Mucosa of descending colon (tissue), 3 donors: ENCODE results near the gene SLC35A5. TPM values are rescaled to one million over a fixed set of nuclear protein-coding genes. Genes with fewer than 3 reads are reported as not detected.

Experiments
- ATAC-seq: fragments of 200-7000 bp; cut with Tn5 transposase; one replicate; pipeline ENCODE4 v1.9.1; 2020; ENCODE audit warnings: mild to moderate bottlenecking, moderate library complexity
- DNase-seq, 3 donors: peaks; one replicate each; pipeline ENCODE4 v3.0.0-alpha.2; 2020
- H3K36me3 ChIP-seq: fragments of 200-600 bp; one replicate; pipeline ENCODE4 v1.8.0; 2021; ENCODE audit warnings: low read depth, mild to moderate bottlenecking
- H3K4me1 ChIP-seq: fragments of 200-600 bp; one replicate; pipeline ENCODE4 v1.8.0; 2021; ENCODE audit warnings: low read depth, mild to moderate bottlenecking
- H3K4me3 ChIP-seq: fragments of 200-600 bp; one replicate; pipeline ENCODE4 v1.8.0; 2021; ENCODE audit warnings: mild to moderate bottlenecking
- H3K9me3 ChIP-seq: fragments of 200-600 bp; one replicate; pipeline ENCODE4 v1.8.0; 2021; ENCODE audit warnings: mild to moderate bottlenecking
- intact Hi-C, 2 donors: fragments of 100-400 bp; cut with DNase I in 1 of 2; cut with micrococcal nuclease in 1 of 2; formaldehyde crosslinking; loops; one replicate each; pipeline versions ENCODE4 v1.11.0 to v1.11.1; 2022; cut with DNase I, micrococcal nuclease
- total RNA-seq, 3 donors: library from RNA; stranded (reverse); fragmentation: NEBNext Ultra II Directional in 2 of 3; extraction: Animal tissue kit (Norgen Biotek cat#: 25700) in 2 of 3; gene quantifications; one replicate each; pipeline versions ENCODE4 v1.2.1 to v1.2.4, GENCODE V29; 2021 to 2023
- TF ChIP-seq, protein P1 (sequence below): fragments of 200-600 bp; IDR thresholded peaks from one replicate; pipeline ENCODE4 v1.8.0; 2022; ENCODE audit warnings: antibody characterized with exemption, mild to moderate bottlenecking
- donor health status: DM: no; HTN: no; CAD: no; lungs with moderate emphysema.
- donor health status: DM: no; HTN: no; CAD: no.
- donor health status: DM: no; HTN: yes; CAD: no.

Gene SLC35A5
- total RNA-seq, 3 donors from 2014 or later: 34.9 to 39.4 (median 36.3) TPM

DNA sequence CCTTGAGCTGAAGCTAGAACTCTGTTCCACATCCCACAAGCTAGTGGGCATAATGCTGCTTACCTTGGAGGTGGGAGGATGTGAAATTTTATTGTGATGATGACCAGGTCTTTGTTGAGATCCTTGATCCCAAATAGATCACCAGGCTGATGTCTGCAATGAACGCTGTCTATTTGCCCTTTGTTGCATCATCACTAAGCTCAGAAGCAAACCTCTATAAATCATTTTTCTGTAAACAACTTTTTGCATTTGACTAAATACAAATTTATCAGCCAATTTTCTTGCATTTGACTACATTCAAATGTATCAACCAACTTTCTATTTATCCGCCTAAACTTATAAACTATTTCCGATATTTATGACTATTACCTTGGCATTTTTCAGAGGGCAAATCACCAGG, 69.4 kb downstream of the SLC35A5 start:
- Histone ChIP-seq H3K36me3 (no peaks in the 10 kb centered on the region), H3K4me1 (no peaks in the 10 kb centered on the region), H3K4me3 (no peak overlapping the region), H3K9me3 (no peaks in the 10 kb centered on the region)
- intact Hi-C loops: no loop called here
- DNase-seq (no peak), ATAC-seq (no peak)
- TF ChIP-seq, protein P1, sequence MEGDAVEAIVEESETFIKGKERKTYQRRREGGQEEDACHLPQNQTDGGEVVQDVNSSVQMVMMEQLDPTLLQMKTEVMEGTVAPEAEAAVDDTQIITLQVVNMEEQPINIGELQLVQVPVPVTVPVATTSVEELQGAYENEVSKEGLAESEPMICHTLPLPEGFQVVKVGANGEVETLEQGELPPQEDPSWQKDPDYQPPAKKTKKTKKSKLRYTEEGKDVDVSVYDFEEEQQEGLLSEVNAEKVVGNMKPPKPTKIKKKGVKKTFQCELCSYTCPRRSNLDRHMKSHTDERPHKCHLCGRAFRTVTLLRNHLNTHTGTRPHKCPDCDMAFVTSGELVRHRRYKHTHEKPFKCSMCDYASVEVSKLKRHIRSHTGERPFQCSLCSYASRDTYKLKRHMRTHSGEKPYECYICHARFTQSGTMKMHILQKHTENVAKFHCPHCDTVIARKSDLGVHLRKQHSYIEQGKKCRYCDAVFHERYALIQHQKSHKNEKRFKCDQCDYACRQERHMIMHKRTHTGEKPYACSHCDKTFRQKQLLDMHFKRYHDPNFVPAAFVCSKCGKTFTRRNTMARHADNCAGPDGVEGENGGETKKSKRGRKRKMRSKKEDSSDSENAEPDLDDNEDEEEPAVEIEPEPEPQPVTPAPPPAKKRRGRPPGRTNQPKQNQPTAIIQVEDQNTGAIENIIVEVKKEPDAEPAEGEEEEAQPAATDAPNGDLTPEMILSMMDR: no peak

DNA sequence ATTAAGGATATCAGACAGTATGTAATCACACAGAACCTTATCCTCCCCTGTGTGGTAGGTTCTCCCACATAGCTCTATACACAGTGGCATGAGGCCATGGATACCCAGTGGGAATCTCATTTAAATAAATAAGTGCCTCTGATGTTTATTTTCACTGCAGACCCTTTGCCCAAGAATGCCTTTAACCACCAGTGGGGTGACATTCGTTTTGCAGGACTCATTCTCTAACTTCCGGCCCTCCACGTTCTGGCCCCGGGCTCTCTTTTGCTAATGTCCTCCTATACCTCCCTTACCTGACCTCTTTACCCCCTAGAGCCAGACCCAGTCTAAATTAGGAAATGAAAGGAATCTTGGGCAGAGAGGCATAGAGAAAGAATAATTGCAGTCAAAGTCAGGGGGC, 70.8 kb downstream of the SLC35A5 start:
- no peaks in the 10 kb centered on the region for H3K9me3 ChIP-seq
- DNase-seq (no peak), ATAC-seq (no peak)
- intact Hi-C loops: no loop called here
- TF ChIP-seq, protein P1: no peak
- no peaks in the 10 kb centered on the region for H3K4me1 ChIP-seq
- H3K4me3 ChIP-seq: no peak overlapping the region
- no peaks in the 10 kb centered on the region for H3K36me3 ChIP-seq

DNA sequence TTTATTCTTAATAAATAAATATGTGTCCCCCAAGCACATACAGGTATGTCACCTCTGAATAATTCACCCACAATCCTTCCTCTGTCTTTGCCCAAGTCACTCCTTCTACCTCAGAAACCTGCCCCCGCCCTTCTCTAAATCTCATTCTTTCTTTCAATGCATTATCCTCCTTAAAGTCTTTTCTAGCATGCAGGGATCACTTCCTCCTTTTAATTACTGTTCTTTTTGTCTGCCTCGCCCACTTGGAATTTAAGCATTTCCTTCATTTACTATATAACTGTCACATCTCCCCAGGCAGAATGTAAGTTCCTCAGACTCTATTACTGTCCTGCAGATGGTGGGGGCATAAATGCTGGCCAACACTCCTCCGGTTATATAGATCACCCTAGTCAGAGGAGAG, 71.3 kb downstream of the SLC35A5 start:
- H3K36me3 ChIP-seq: no peaks in the 10 kb centered on the region
- no peaks in the 10 kb centered on the region for H3K4me1 ChIP-seq
- ATAC-seq: no peak
- H3K4me3 ChIP-seq: no peak overlapping the region
- intact Hi-C loops: no loop called here
- TF ChIP-seq, protein P1: no peak
- no peak for DNase-seq
- no peaks in the 10 kb centered on the region for H3K9me3 ChIP-seq

DNA sequence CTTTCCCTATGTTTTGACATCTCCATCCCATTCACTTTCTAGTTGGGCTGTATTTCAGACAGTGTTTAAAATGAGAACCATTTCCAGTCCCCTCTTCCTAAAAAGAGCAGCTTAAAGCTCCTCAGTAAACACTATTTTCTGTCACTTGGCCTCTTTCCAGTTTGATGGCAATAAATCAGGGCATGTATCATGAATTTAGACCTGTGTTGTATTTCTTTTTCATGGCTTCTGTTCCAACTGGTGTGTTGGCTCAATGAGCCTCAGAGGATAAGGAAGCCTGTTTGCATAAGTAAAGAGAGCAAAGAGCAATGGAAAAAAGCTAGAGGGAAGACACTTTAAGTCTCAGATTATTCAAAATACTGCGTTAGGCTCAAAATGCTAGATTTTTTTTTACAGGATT, 71.9 kb downstream of the SLC35A5 start:
- intact Hi-C loops: no loop called here
- Histone ChIP-seq H3K36me3 (no peaks in the 10 kb centered on the region), H3K4me1 (no peaks in the 10 kb centered on the region), H3K9me3 (no peaks in the 10 kb centered on the region), H3K4me3 (no peak overlapping the region)
- no peak for ATAC-seq
- no peak for DNase-seq
- TF ChIP-seq, protein P1: no peak

DNA sequence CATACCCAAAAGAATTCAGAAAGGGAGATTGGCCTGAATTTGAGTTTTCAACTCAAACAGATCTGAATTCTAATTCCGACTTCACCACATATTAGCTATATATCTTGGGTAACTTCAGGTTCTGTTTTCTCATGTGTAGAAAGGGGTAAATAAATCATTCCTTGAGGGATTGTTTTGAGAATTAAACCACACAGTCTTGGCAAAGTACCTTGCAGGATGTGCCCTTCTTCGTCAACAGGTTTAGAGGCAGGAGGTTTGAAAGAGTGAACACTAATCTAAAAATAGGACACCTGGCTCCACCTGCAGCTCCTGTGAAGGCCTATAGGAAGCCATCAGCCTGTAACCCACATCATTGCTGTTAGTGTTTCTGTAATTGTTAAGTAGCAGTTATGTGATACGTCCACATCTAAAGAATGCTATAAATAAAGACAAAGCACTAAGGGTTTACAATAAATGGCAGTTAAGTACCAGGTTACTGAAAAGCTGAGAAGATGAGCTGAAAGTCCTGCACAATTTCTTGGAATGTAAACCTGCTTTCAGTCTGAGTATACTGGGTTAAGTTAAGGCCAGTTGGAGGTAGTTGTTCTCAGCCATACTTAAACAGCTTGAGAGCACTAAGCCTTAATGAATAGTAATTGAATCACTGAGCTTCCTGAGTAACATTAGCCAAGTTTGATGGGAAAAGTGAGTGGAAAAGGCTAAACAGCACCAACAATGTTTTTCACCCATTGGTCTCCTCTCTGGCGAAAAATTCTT, 73.1 kb downstream of the SLC35A5 start:
- Histone ChIP-seq H3K4me1 (no peaks in the 10 kb centered on the region), H3K36me3 (no peaks in the 10 kb centered on the region), H3K9me3 (no peaks in the 10 kb centered on the region), H3K4me3 (no peak overlapping the region)
- intact Hi-C loops: no loop called here
- no peak for DNase-seq
- TF ChIP-seq, protein P1: no peak
- ATAC-seq: no peak

Other genes with a start within 250 kb of the SLC35A5 start
- 1 to 10 TPM; 3.3 to 6.4 (median 3.9) TPM for gene CD200, start 228.9 kb upstream of the SLC35A5 start, total RNA-seq
- 1 to 10 TPM in 2 of 3 donors, under 1 TPM in 1; 0.51 to 1.4 (median 1.4) TPM for gene BTLA, start 62.6 kb upstream of the SLC35A5 start, total RNA-seq
- gene ATG3, start 83 bp upstream of the SLC35A5 start, total RNA-seq: 10 to 100 TPM; 44.1 to 60.0 (median 51.0) TPM
- gene CCDC80, start 79.1 kb downstream of the SLC35A5 start, total RNA-seq: 10 to 100 TPM in 2 of 3 donors, 1 to 10 TPM in 1; 5.9 to 58.7 (median 53.2) TPM